Left renal pelvis (tissue), 4 donors: ENCODE data around the gene KRT80. TPM values are rescaled to one million over a fixed set of nuclear protein-coding genes. Genes with fewer than 3 reads are reported as not detected.
"Not testable (repeated sequence)": the region's sequence is repeated elsewhere in the genome, so short reads cannot be mapped to it uniquely, and the experiment has no call there.

Experiments used
- DNase-seq, 4 donors: peaks; one replicate each; pipeline ENCODE4 v3.0.0-alpha.2; 2013; ENCODE audit warnings: low read depth in 4 of 4, low spot score in 3 of 4
- polyA plus RNA-seq, 4 donors: library from polyadenylated mRNA; unstranded; fragments of 120-200 nt; gene quantifications; one replicate each; pipeline ENCODE4 v1.2.1, GENCODE V29; 2013; ENCODE audit not compliant: insufficient read length in 4 of 4

The KRT80 gene
- 1 to 10 TPM in 2 of 4 donors, under 1 TPM in 2; 0.11 to 1.5 (median 0.97) TPM for polyA plus RNA-seq

DNA sequence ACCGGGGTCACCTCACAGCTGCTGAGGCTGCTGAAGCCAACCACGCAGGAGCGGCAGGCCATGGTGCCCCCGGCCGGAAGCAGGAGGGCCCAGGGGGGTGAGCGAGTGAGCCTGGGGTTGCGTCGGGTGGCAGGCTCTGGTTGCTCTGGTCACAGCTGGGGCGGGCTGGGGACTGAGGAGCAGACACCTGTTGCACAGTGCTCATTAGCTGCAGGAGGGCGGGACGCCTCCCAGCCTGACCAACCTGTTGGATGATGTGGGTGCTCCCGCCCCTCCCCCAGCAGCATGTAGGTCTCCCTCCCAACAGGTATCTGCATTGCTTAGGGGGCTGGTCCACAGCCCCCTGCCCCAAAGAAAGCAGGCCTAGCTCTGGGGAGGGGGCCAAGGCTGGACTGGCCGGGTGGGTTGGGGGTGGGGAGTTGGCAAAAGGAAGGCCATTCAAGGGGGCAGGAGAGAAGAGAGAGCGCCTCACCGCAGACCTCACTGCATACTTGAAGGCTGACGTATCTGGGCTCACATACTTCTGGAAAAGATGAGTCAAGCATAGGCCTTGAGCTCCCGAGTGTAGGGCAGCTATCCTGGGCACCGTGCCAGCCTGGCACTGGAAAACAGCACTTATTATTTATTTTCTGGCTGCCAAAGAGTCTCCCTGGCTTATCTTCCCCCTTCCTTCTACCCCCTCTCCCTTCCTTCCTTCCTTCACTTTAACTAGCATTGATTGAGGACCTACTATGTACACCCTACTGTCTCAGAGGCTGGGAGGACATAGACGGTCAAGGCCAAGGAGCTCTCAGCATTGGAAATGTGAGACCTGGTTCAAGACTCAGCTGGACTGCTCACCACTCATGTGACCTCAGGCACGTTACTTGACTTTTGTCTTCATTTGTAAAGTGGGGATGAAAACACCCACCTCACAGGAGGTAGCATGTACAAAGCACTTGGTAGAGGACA is at the start of gene KRT80:
TSS of gene KRT80 (minus strand) at position 174 of the 951 bp plus-strand sequence. CDS start at position 62, 112 bp downstream.
- no peak for DNase-seq

DNA sequence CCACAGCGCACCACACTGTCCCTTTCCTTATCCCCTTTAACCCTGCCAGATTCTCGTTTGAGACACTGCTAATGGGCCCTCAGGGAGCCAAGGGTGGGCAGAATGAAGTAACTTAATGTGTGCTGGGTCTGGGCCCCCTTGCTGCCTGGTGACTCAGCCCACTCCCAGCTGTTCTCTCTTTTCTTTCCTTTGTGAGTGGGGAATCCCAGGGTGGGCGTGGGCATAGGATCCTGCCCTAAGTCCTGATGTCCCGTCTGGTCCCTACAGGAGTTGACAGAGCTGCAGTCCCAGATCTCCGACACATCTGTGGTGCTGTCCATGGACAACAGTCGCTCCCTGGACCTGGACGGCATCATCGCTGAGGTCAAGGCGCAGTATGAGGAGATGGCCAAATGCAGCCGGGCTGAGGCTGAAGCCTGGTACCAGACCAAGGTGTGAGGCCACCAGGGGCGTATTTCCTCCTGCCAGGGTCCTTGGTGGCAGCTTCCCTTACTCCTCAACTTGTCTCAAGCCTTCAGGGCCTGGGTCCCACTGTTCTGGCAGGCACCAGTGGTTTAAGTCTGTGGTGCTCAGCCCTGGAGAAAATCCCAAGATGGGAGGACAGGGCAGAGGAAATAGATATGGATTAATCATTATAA is 49.5 kb upstream of the KRT80 start:
- DNase-seq: no peak

DNA sequence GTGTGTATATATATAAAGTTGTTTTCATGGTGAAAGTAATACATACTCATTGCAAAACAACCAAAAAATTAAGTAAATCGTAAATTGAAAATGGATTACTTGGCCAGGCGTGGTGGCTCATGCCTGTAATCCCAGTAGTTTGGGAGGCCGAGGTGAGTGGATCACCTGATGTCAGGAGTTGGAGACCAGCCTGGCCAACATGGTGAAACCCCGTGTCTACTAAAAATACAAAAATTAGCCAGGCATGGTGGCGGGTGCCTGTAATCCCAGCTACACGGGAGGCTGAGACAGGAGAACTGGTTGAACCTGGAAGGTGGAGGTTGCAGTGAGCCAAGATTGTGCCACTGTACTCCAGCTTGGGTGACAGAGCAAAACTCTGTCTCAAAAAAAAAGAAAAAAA is 48.4 kb upstream of the KRT80 start:
- DNase-seq: not testable (repeated sequence)

DNA sequence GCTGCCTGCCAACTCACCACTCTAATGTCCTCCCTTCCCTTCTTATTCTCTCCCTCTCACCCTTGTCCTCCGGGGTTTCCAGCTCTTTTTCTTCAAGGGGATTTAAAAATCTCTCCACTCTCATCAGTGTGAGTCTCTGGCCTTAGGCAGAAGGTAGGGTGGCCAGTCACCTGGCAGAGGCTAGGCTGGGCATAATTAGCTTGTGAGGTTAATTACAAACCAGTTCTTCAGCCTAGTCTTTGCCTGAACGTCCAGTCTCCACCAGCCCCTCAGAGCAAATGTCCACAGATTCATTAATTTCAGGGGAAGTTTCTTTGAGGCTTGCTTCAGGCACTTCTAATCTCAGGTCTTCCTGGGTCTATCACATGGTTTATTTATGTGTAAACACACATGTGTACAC is 48.0 kb upstream of the KRT80 start:
- no peak for DNase-seq

DNA sequence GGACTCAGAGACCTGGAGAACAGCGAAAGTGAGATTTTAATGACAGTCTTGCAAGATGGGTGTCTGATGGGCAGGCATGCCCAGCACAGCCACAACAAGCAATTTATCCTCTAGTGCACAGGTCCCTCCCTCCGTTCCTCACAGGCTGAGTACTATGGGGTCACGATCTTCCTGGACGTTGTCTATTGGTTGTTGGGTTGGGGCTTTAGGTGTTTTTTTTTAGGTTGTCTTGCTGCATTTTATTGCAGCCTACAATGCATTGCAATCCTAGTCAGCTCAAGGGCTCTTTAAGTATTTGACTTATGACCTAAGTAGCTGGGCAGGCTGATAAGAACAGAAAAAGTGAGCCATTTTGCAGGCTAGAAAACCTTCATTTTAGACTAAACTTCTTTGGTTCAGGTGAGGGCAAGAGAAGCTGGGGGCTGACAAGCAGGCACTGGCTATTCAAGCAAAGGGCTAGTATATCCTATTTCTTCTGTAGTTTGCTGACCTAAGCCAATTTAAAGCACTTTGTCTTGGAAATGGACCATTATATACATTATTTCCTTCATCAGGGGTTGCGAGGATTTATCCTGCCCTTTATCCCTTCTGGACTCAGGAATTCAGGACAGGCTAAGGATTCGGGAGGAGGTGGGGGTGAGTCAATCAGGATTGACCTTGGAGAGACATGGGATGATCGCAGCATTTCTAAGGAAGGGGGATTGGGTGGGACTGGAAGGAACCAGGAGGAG is 47.3 kb upstream of the KRT80 start:
- DNase-seq: no peak

DNA sequence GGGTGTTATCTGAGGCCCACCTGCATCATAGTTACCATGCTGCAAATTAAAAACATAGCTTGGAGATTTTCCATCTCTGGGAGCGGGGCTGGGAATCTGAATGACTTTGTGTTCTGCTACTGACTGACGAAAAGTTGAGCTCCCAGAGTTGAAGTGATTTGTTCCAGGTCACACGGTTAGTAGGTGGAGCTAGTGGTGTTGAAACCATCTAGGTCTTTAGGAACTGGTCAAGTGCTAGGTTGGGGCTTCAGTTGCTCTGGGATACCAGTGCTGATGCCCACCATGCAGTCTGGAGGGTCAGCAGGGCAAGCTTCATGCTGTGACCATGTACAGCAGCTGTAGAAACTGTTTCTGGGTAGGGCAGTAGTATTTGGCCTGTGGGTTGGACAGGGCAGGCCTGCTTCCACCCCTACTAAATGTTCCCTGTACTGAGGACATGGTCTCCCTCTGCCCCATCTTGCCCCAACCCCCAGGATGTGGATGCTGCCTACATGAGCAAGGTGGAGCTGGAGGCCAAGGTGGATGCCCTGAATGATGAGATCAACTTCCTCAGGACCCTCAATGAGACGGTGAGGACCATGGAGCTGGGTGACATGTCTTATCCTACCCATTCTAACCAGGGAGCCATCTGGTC is 46.5 kb upstream of the KRT80 start:
- DNase-seq: no peak

DNA sequence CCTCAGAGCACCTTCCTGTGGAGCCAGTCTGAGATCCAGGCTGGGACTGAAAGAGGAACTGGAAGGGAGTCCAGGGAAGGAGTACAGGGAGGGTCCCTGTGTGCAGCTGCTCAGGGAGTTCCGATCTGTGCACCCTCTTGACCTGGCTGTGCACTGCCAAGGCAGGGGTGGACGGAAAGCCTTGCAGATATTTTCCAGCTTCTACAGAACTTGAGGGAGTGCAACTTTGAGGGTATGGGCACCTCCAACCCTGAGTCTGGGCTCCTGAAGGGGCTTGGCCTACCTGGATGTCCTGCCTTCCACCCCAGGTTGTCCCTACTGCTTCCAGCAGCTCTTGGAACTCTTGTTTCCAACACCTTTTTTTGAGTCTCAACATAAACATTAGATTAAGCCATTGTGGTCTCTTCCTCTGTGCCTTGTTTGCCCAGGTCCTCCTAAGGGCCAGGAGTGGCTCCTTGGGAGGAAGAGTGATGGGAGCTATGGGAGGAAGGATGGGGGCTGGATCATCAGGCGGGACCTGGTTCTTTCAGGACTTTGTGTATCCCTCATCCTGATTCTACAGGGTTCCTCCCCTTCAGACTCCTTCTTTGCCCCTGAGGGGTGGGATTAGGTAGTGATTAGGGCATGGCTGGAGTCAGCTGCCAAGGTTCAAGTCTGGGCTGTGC is 44.7 kb upstream of the KRT80 start:
- DNase-seq: no peak

DNA sequence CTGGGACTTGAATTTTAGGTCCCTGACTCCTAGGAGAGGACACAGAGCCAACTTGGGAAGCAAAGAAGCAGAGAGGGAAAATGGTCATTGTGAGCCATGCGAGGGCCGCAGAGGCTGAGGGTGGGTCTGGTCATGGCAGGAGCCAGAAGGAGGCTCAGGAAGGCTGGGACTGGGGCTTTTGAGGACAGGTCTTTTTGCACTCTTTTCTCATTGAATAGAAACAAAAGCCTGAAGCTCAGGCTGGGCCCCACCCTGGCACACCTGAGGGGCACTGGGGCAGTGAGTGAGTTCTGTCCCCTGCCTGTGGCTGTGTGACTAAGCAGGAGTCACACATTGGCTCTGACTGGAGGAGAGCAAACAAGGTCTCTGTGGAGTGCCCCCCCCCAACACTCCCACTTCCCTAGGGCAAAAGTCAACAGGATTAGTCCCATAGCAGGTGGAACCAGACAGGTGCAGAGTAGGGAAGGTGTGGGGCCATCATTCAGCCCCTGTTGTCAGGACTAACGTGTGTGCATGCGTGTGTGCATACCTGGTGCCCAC is 44.1 kb upstream of the KRT80 start:
- DNase-seq: no peak

DNA sequence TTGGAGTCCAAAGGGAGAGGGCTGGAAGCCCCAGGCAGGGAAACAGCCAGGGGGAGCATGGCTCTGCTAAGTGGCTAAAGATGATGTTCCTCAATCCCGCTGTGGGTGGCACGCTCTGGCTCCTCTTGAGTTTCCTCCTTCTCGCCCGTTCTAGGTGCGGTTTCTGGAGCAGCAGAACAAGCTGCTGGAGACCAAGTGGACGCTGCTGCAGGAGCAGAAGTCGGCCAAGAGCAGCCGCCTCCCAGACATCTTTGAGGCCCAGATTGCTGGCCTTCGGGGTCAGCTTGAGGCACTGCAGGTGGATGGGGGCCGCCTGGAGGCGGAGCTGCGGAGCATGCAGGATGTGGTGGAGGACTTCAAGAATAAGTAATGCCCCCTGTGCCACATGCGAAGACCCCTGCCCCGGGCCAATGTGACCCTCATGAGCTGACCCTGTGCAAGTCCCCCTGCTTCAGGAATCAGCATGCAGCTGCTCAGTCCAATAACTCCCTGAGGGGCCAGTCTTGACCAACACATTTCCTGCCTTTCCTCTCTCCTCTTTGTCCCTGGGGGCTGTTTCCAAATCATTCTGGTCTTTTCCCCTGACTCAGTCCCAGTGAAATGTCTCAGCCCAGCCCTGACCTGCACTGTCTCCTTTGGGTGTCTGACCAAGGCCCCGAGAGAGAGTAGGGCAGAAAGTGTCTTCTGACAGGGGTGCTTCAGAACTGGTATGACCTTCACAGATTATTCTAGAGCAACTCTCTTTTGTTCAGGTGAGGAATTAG is 43.4 kb upstream of the KRT80 start:
- DNase-seq: no peak

DNA sequence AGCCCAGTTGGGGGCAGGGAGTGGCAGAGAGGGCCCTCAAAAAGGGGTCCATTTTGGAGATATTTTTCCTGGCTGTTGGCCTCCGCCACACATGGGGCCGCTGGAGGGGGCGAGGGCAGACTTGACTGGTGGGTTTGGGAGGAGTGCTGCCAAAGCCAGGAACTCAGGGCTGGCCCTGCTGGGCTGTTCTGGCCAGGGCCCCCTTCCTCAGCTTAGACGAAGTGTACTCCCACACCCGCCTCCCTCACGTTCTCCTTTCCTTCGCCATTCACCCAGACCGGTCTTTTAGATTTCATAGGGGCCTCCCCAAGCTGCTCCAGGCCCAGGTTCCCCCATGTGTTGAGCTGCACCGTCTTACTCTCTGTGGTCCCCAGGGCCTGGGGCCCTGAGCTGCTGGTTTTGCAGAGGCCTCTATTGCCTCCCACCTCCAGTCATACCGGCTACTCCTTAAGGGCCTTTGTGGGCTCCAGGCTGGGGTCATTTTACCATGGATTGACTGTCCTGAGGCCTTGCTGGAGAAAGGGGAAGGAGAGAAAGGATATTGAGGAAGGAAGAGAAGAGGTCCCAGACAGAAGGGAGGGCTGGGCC is 42.5 kb upstream of the KRT80 start:
- DNase-seq: no peak

DNA sequence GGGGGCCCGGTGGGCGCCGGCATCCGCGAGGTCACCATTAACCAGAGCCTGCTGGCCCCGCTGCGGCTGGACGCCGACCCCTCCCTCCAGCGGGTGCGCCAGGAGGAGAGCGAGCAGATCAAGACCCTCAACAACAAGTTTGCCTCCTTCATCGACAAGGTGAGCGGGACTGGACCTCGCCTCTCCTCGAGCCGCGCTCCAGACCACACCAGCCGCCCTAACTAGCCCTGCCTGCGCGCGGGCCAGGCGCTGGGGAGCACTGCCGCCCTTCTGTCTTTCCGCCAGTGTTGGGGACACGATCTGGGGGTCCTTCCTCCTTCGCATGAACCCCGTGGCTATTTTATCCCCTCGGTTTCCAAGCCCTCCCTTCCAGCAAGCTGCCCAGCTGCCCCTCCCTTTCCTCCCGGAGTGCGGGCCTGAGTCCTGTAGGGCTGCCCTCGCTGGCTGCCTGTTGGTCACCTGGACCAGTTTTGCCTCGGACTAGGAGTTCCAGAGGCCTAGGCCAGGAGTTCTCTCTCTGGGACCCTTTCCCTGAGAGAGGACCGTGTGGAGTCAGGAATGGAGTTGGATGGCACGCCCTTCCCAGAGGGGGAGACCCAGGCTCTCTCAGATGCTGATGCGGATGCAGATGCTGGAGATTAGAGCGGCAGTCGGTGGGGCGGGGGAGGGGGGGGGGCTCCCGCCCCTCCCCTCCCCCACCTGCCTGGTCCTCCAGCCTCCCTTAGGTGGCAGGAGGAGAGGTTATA is 41.8 kb upstream of the KRT80 start:
- DNase-seq: no peak

DNA sequence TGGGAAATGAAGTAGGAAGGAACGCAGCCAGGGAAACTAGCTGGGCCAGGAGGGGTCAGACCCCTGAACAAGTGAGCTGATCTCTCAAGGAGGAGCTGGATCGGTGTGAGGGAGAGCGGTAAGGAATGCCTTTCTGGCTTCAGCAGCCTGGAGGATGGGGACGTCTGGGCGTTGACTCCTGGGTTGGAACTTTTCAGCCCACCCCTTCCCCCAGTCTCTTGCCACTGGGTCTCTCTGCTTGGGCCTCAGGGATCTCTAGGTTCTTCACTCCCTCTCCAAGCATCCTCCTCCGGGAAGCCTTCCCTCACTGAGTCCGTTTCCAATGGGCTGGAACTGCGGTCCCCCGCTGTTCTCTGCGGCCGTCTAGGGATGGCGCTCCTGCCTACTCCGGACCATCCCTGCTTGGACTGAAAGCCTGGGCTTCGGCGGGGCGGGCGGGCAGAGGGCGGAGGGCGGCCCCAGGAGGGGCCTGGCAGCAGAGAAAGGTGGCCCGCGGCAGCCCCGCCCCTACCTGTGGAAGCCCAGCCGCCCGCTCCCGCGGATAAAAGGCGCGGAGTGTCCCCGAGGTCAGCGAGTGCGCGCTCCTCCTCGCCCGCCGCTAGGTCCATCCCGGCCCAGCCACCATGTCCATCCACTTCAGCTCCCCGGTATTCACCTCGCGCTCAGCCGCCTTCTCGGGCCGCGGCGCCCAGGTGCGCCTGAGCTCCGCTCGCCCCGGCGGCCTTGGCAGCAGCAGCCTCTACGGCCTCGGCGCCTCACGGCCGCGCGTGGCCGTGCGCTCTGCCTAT is 41.1 kb upstream of the KRT80 start, which contains the start of gene KRT7:
TSS of gene KRT7 (plus strand) at position 570 of the 788 bp plus-strand sequence. CDS start at position 624, 54 bp downstream.
- no peak for DNase-seq

DNA sequence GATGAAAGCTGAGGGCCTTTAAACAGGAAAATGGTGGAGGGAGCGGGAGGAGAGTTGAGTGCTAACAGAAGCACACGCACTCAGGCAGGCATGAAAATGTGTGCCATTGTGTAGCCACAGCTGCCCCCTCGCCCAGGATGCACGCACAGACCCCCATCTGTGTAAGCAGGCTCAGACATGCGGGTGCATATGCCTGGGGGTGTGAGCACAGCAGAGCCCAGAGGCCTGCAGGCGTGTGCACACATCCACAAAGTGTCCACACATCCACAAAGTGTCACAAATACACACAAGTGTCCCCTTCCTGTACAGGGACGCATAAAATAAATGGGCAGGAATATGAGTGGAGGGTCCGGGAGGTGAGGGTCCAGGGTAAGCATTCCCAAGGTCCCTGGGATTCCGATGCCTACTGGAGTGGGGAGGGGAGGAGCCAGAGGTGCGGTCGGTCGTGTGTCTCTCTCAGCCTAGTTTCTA is 40.4 kb upstream of the KRT80 start:
- DNase-seq: no peak

DNA sequence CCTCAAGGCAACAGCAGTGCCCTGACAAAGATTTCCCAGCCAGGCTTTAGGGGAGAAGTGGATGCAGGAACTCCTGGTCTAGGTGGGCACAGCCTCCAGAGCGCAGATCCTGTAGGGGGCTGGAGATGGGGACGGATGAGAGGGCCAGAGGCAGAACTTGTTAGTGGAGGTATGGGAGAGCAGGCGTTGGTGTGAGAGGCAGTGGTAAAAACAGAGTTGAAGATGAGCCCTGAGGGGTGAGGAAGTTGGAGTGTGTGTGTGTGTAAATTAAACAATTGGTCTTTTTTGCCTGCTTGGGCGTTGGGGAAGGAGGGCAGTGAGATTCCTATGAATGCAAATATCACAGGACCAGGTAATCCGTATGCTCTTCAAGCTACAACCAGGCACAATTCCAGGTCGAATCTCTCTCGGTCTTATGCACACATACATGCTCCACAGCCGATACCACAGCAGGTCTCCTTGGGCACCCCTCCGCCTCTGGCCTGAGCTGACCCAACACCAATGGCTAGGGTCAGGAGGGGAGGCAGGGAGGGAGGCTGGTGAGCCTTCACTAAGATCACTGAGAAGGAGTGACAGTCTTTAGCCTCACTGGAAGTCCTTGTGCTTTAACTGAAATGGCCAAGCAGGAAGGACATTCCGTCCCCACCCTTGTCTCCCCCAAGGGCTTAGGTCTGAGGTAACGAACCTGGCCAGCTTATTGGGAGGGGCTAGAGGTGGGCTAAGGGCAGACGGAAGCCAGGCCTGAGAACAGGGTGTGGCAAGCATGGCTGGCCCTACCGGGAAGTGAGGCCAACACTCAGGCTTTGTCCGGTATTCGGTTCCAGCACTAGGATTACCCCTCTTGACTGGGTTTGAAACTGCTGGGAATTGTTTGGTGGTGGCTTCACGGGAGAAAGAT is 39.7 kb upstream of the KRT80 start:
- DNase-seq: no peak

DNA sequence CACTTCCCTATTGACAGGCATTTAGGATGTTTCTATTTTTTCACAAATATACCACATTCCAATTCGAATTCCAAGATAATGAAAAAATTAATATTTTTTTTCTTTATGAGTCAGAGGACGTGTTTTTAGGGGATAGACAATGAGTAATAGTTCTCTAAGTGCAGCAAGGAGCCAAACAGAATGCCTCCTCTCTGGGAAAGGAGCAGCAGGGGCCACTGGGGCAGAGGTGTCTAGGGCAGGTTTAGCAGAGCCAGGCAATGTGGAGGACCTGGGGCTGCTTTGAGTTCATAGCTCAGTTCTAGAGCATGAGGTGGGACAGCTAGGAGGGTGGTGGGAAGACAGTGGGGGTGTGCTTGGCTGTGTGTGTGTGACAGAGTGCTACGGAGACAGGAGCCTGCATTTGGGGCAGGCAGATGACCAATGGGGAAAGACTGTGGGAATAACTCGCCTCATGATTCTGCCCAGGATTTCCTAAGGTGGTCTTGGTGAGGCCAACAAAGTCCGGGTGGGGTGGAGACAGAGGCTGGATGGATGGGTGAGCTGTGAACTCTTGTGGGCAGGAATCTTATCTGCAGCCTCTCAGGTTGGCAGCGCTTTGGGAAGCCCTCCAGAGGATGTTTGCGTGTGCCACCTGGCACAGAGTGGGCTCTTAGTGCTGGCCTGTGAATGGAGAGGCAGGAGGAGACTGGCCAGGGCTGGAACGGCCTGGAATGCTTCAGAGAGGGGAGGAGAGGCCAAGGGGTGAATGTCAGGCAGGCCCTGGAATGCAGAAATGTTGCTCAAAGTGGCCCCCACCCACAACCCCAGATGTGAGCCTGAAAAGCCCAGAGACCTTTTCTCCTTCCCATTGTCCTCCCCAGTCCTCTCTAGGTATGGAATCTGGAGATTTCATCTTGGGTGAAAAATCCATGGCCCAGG is 38.8 kb upstream of the KRT80 start:
- no peak for DNase-seq
